ENCODE data around the gene LYL1. TPM values are rescaled to one million over a fixed set of nuclear protein-coding genes. Genes with fewer than 3 reads are reported as not detected.

The LYL1 gene
- total and polyA plus RNA-seq, 9 of the 15 experiments (the other 6 are each of a cell fraction or from before 2014, with no cell fraction given): 1.3 to 266 (median 34.0) TPM

GRCh38 chr19:13093407-13094105, 9.1 kb downstream of the LYL1 start (continued):
- TF ChIP-seq, protein P1, sequence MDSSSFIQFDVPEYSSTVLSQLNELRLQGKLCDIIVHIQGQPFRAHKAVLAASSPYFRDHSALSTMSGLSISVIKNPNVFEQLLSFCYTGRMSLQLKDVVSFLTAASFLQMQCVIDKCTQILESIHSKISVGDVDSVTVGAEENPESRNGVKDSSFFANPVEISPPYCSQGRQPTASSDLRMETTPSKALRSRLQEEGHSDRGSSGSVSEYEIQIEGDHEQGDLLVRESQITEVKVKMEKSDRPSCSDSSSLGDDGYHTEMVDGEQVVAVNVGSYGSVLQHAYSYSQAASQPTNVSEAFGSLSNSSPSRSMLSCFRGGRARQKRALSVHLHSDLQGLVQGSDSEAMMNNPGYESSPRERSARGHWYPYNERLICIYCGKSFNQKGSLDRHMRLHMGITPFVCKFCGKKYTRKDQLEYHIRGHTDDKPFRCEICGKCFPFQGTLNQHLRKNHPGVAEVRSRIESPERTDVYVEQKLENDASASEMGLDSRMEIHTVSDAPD (CRISPR knock-in tag; IDR thresholded peaks at IDR 0.05): no peak
- peak; percentile 21; the same call in 1 of the 2 replicates for TF ChIP-seq ZNF263 (CRISPR knock-in tag; IDR thresholded peaks at IDR 0.05; ENCODE audit: borderline replicate concordance)
- no peak for TF ChIP-seq NR2F6 (CRISPR knock-in tag; IDR thresholded peaks at IDR 0.05)
- TF ChIP-seq RAD21 (CRISPR knock-in tag; conservative IDR thresholded peaks at IDR 0.05 in 1 of 2, IDR thresholded peaks at IDR 0.05 in 1 of 2): peak; percentile 97 to 98
- TF ChIP-seq CC2D1A (IDR thresholded peaks at IDR 0.05): peak; percentile 66; the same call in 1 of the 2 replicates
- TF ChIP-seq CCAR2 (IDR thresholded peaks at IDR 0.05; ENCODE audit: low read depth, low read length): no peak
- TF ChIP-seq RBM15 (IDR thresholded peaks at IDR 0.05; ENCODE audit: insufficient read depth, low read length): no peak
- TF ChIP-seq, protein P2, sequence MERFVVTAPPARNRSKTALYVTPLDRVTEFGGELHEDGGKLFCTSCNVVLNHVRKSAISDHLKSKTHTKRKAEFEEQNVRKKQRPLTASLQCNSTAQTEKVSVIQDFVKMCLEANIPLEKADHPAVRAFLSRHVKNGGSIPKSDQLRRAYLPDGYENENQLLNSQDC (CRISPR knock-in tag; IDR thresholded peaks at IDR 0.05): no peak
- TF ChIP-seq, protein P3, sequence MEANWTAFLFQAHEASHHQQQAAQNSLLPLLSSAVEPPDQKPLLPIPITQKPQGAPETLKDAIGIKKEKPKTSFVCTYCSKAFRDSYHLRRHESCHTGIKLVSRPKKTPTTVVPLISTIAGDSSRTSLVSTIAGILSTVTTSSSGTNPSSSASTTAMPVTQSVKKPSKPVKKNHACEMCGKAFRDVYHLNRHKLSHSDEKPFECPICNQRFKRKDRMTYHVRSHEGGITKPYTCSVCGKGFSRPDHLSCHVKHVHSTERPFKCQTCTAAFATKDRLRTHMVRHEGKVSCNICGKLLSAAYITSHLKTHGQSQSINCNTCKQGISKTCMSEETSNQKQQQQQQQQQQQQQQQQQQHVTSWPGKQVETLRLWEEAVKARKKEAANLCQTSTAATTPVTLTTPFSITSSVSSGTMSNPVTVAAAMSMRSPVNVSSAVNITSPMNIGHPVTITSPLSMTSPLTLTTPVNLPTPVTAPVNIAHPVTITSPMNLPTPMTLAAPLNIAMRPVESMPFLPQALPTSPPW (CRISPR knock-in tag; IDR thresholded peaks at IDR 0.05): no peak
- no peak for TF ChIP-seq ETV1 (tag; conservative IDR thresholded peaks at IDR 0.05; ENCODE audit: low read depth)
- TF ChIP-seq CEBPB (tag; IDR thresholded peaks at IDR 0.05): no peak
- no peak for TF ChIP-seq HMBOX1 (IDR thresholded peaks at IDR 0.05)
- no peak for TF ChIP-seq HMG20A (CRISPR knock-in tag; conservative IDR thresholded peaks at IDR 0.05)
- no peak for TF ChIP-seq RAD51 (IDR thresholded peaks at IDR 0.05; ENCODE audit: borderline replicate concordance, low read depth)
- no peak for TF ChIP-seq ZNF316 (IDR thresholded peaks at IDR 0.05)
- peak; percentile 46; the same call in 1 of the 2 replicates for TF ChIP-seq CREB1 (IDR thresholded peaks at IDR 0.05)
- peak; percentile 83 for TF ChIP-seq CREB1 (CRISPR knock-in tag; IDR thresholded peaks at IDR 0.05)
- no peak for TF ChIP-seq HINFP (tag; conservative IDR thresholded peaks at IDR 0.05; ENCODE audit: low read depth)
- TF ChIP-seq, protein P4, sequence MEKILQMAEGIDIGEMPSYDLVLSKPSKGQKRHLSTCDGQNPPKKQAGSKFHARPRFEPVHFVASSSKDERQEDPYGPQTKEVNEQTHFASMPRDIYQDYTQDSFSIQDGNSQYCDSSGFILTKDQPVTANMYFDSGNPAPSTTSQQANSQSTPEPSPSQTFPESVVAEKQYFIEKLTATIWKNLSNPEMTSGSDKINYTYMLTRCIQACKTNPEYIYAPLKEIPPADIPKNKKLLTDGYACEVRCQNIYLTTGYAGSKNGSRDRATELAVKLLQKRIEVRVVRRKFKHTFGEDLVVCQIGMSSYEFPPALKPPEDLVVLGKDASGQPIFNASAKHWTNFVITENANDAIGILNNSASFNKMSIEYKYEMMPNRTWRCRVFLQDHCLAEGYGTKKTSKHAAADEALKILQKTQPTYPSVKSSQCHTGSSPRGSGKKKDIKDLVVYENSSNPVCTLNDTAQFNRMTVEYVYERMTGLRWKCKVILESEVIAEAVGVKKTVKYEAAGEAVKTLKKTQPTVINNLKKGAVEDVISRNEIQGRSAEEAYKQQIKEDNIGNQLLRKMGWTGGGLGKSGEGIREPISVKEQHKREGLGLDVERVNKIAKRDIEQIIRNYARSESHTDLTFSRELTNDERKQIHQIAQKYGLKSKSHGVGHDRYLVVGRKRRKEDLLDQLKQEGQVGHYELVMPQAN (IDR thresholded peaks at IDR 0.05; ENCODE audit: borderline replicate concordance): no peak
- no peak for TF ChIP-seq POLR3A (IDR thresholded peaks at IDR 0.05; ENCODE audit: borderline replicate concordance, extremely low read depth, insufficient read depth, insufficient read length)
- no peak for TF ChIP-seq L3MBTL2 (IDR thresholded peaks at IDR 0.05)

Measured in K562 (cell line).